Activated CD8-positive, alpha-beta T cell treated with anti-CD3 and anti-CD28 coated beads, Interleukin-2, amount 10 ng/mL, durations not matched to agents 7 days and 5 days (primary cell): ENCODE data around the gene ALDH1A2. TPM values are rescaled to one million over a fixed set of nuclear protein-coding genes. Genes with fewer than 3 reads are reported as not detected.

Experiments used
- ATAC-seq: fragments of 150-1000 bp; cut with Tn5 transposase; one replicate; pipeline ENCODE4 v1.10.0; 2021; ENCODE audit warnings: moderate library complexity
- CTCF ChIA-PET: fragments of 350-600 bp; sonication (Branson Sonifier 250); formaldehyde crosslinking; loops from one replicate; lab custom pipeline; 2021; ENCODE audit warnings: antibody characterized with exemption; lab: Charles Lee
- POLR2A ChIA-PET: fragments of 350-600 bp; sonication (Branson Sonifier 250); formaldehyde crosslinking; loops from one replicate; lab custom pipeline; 2021; ENCODE audit warnings: antibody characterized with exemption; lab: Charles Lee
- DNase-seq: peaks from one replicate; pipeline ENCODE4 v3.0.0-alpha.2; 2020
- H3K27ac Mint-ChIP-seq: one replicate; pipeline ENCODE4 v1.8.0; 2021; ENCODE audit warnings: mild to moderate bottlenecking, mixed read lengths
- H3K27me3 Mint-ChIP-seq: one replicate; pipeline ENCODE4 v1.8.0; 2021; ENCODE audit warnings: low read depth, mixed read lengths
- H3K36me3 Mint-ChIP-seq: one replicate; pipeline ENCODE4 v1.8.0; 2021; ENCODE audit warnings: low read depth, mixed read lengths
- H3K4me1 Mint-ChIP-seq: one replicate; pipeline ENCODE4 v1.8.0; 2021; ENCODE audit warnings: low read depth, mixed read lengths
- H3K4me3 Mint-ChIP-seq: one replicate; pipeline ENCODE4 v1.8.0; 2021; ENCODE audit warnings: mild to moderate bottlenecking, mixed read lengths
- H3K9me3 Mint-ChIP-seq: one replicate; pipeline ENCODE4 v1.8.0; 2022; ENCODE audit warnings: mixed read lengths; ENCODE audit not compliant: insufficient read depth
- total RNA-seq, 2 experiments: library from RNA; stranded (reverse); gene quantifications; one replicate each; pipeline ENCODE4 v1.2.3, GENCODE V29; 2021

The ALDH1A2 gene
- total RNA-seq, 2 experiments from 2014 or later = not detected

- Mint-ChIP-seq H3K27me3 (peaks cover 14% of the 10 kb centered on the region), H3K9me3 (no peaks in the 10 kb centered on the region)
Observed at GRCh38 chr15:57925650-57926049, 139.9 kb downstream of the ALDH1A2 start.

GRCh38 chr15:57924598-57924997 is 140.9 kb downstream of the ALDH1A2 start:
- Mint-ChIP-seq H3K27ac (no peak overlapping the region), H3K4me1 (no peaks in the 10 kb centered on the region), H3K9me3 (no peaks in the 10 kb centered on the region), H3K27me3 (peaks cover 8% of the 10 kb centered on the region), H3K4me3 (no peak overlapping the region), H3K36me3 (no peaks in the 10 kb centered on the region)
- ATAC-seq (no peak), DNase-seq (no peak)
- ChIA-PET POLR2A (no interaction called here), CTCF (no interaction called here)

More at GRCh38 chr15:57925650-57926049, 139.9 kb downstream of the ALDH1A2 start:
- DNase-seq = no peak
- ChIA-PET POLR2A (no interaction called here), CTCF (no interaction called here)
- no peaks in the 10 kb centered on the region for H3K36me3 Mint-ChIP-seq
- no peak overlapping the region for H3K4me3 Mint-ChIP-seq
- no peak overlapping the region for H3K27ac Mint-ChIP-seq
- no peaks in the 10 kb centered on the region for H3K4me1 Mint-ChIP-seq
- no peak for ATAC-seq

- ChIA-PET CTCF (no interaction called here), POLR2A (no interaction called here)
- Mint-ChIP-seq H3K36me3 (no peaks in the 10 kb centered on the region), H3K9me3 (no peaks in the 10 kb centered on the region), H3K4me1 (no peaks in the 10 kb centered on the region), H3K4me3 (no peak overlapping the region), H3K27me3 (peaks cover 8% of the 10 kb centered on the region), H3K27ac (no peak overlapping the region)
- DNase-seq = no peak
- ATAC-seq = no peak
Observed at GRCh38 chr15:57923750-57924149, 141.8 kb downstream of the ALDH1A2 start.

- no peak overlapping the region for H3K27ac Mint-ChIP-seq
- no peak overlapping the region for H3K4me3 Mint-ChIP-seq
- no peaks in the 10 kb centered on the region for H3K4me1 Mint-ChIP-seq
- no peaks in the 10 kb centered on the region for H3K9me3 Mint-ChIP-seq
- ChIA-PET CTCF (no interaction called here), POLR2A (no interaction called here)
- H3K27me3 Mint-ChIP-seq = peaks cover 8% of the 10 kb centered on the region
- ATAC-seq (no peak), DNase-seq (no peak)
- H3K36me3 Mint-ChIP-seq = no peaks in the 10 kb centered on the region
Observed at GRCh38 chr15:57923306-57923705, 142.2 kb downstream of the ALDH1A2 start.

DNA sequence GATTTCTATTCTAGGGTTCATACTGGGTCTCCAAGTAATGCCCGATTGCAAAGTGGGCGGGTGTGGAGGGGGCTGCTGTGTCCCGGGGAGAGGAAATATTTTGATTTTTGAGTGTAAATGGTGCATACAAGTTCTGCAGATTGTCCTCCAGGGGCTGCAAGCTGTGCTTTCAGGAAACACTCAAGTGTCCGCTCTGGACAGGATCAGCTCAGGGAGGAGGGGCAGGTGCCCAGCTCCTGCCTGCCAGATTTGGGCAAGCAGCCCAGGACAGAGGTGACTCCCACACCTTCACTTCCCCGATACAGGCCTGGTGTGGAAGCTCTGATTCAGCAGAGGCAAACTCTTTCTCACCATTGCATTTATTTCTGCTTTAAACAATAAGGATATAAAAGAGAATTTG is 142.7 kb downstream of the ALDH1A2 start:
- Mint-ChIP-seq H3K27me3 (peaks cover 8% of the 10 kb centered on the region), H3K9me3 (no peaks in the 10 kb centered on the region), H3K27ac (no peak overlapping the region), H3K36me3 (no peaks in the 10 kb centered on the region), H3K4me3 (no peak overlapping the region), H3K4me1 (no peaks in the 10 kb centered on the region)
- DNase-seq (no peak), ATAC-seq (no peak)
- ChIA-PET CTCF (no interaction called here), POLR2A (no interaction called here)

DNA sequence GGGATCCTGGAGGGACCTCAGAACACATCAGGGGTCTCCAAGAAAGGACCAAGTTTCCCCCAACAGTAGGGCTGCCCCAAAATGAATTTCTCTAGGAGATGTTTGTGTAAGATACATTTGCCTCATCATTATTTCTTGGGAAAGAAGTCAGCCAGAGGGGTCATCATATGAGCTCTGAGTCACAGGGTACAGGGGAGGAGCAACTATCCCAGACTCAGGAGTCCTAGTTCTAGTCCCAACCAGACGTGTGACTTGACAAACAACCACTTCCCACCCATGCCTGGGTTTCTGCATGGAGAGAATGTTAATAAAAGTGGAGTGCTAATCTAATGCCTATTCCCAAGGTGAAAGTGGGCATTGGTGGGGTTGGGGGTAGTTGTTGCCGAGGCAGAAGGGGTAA is 144.1 kb downstream of the ALDH1A2 start:
- H3K27ac Mint-ChIP-seq = no peak overlapping the region
- ChIA-PET POLR2A (no interaction called here), CTCF (no interaction called here)
- no peak overlapping the region for H3K4me3 Mint-ChIP-seq
- DNase-seq (no peak), ATAC-seq (no peak)
- H3K36me3 Mint-ChIP-seq = no peaks in the 10 kb centered on the region
- H3K27me3 Mint-ChIP-seq = peaks cover 8% of the 10 kb centered on the region
- no peaks in the 10 kb centered on the region for H3K9me3 Mint-ChIP-seq
- H3K4me1 Mint-ChIP-seq = no peaks in the 10 kb centered on the region

DNA sequence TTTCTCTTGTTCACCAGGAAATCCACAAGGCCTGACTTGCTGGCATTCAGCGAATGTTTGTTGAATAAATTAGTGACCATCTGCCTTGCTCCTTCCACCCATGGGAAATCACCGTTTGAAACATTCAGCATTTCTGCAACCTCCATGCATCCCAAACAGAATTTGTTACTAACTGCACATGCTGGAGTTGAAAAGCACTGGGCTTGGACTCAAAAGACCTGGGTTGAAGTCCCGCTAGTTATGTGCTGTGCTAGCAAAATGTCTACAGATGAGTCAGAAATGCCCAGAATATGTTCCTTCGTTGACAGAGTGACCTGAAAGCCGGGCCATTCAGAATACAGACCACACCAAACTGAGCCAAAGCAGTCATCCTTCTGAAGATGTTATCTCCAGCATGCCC is 144.6 kb downstream of the ALDH1A2 start:
- POLR2A ChIA-PET = no interaction called here
- peaks cover 6% of the 10 kb centered on the region for H3K27me3 Mint-ChIP-seq
- CTCF ChIA-PET = no interaction called here
- ATAC-seq (no peak), DNase-seq (no peak)
- H3K4me1 Mint-ChIP-seq = no peaks in the 10 kb centered on the region
- H3K4me3 Mint-ChIP-seq = no peak overlapping the region
- H3K36me3 Mint-ChIP-seq = no peaks in the 10 kb centered on the region
- H3K27ac Mint-ChIP-seq = no peak overlapping the region
- H3K9me3 Mint-ChIP-seq = no peaks in the 10 kb centered on the region

GRCh38 chr15:57919754-57920153 is 145.8 kb downstream of the ALDH1A2 start:
- CTCF ChIA-PET = no interaction called here

GRCh38 chr15:57917998-57918397 is 147.5 kb downstream of the ALDH1A2 start:
- Mint-ChIP-seq H3K4me3 (no peak overlapping the region), H3K4me1 (no peaks in the 10 kb centered on the region), H3K27ac (no peak overlapping the region), H3K27me3 (peaks cover 6% of the 10 kb centered on the region), H3K36me3 (no peaks in the 10 kb centered on the region), H3K9me3 (no peaks in the 10 kb centered on the region)
- ATAC-seq = no peak
- CTCF ChIA-PET = no interaction called here
- POLR2A ChIA-PET = no interaction called here
- no peak for DNase-seq

More at GRCh38 chr15:57919754-57920153, 145.8 kb downstream of the ALDH1A2 start:
- DNase-seq = no peak
- Mint-ChIP-seq H3K4me1 (no peaks in the 10 kb centered on the region), H3K27ac (no peak overlapping the region), H3K9me3 (no peaks in the 10 kb centered on the region), H3K27me3 (peaks cover 6% of the 10 kb centered on the region), H3K4me3 (no peak overlapping the region), H3K36me3 (no peaks in the 10 kb centered on the region)
- no peak for ATAC-seq
- POLR2A ChIA-PET = no interaction called here

DNA sequence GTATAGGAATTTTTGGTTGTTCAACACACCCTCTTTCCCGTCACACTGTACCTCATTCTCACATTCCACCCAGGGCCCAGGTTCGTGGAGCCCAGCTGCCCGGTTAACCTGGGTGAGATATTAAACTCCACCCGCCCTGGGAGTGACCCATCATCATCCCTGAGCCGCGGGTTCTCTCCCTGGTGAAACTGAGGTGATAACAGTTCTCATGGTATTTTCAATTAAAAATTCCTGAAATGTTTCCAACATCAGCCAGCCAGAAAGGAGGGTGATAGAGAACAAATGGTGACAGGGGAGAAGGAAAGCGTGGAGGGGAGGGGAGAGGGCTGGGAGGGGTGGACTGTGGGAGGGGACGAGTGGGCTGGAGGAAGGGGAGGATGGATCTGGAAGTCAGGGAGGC is 148.8 kb downstream of the ALDH1A2 start:
- Mint-ChIP-seq H3K27me3 (peaks cover 3% of the 10 kb centered on the region), H3K36me3 (no peaks in the 10 kb centered on the region), H3K4me1 (no peaks in the 10 kb centered on the region), H3K9me3 (no peaks in the 10 kb centered on the region), H3K4me3 (no peak overlapping the region), H3K27ac (no peak overlapping the region)
- ATAC-seq (no peak), DNase-seq (no peak)
- ChIA-PET CTCF (no interaction called here), POLR2A (no interaction called here)

DNA sequence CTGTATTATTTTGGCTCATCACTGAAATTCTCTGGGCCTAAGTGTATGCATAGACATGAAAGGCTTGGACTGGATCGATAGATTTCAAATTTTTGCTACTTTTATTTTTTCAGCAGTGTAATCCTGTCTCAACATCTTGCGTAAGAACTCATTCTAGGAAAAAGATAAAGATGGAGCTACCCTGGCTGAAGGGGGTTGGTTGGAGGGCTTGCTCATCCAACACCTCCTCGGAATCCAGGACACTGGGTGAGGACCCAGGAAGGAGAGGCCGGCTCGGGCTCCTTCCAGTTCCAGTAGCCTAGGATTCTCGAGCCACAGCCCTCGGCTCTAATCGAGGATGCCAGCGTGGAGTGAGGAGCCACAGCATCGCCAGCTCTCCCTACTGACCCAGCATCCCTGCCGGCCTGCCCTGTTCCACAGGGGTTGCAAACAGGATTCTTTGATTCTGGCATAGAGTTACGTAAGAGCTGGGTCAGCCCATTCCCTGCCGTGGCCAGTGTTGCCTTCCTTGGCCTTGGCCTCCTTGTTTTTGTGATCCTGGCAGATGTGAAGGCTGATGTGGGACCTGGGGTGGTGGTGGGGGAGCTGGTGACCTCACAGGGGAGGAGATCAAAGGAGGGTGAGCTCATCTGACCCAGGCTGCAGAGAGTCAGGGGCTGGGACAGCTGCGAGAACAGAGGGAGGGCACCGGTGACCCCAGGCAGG is 149.5 kb downstream of the ALDH1A2 start:
- Mint-ChIP-seq H3K9me3 (no peaks in the 10 kb centered on the region), H3K27ac (no peak overlapping the region), H3K36me3 (no peaks in the 10 kb centered on the region), H3K4me1 (no peaks in the 10 kb centered on the region), H3K27me3 (no peaks in the 10 kb centered on the region), H3K4me3 (no peak overlapping the region)
- CTCF ChIA-PET = no interaction called here
- DNase-seq (no peak), ATAC-seq (no peak)
- POLR2A ChIA-PET = no interaction called here

DNA sequence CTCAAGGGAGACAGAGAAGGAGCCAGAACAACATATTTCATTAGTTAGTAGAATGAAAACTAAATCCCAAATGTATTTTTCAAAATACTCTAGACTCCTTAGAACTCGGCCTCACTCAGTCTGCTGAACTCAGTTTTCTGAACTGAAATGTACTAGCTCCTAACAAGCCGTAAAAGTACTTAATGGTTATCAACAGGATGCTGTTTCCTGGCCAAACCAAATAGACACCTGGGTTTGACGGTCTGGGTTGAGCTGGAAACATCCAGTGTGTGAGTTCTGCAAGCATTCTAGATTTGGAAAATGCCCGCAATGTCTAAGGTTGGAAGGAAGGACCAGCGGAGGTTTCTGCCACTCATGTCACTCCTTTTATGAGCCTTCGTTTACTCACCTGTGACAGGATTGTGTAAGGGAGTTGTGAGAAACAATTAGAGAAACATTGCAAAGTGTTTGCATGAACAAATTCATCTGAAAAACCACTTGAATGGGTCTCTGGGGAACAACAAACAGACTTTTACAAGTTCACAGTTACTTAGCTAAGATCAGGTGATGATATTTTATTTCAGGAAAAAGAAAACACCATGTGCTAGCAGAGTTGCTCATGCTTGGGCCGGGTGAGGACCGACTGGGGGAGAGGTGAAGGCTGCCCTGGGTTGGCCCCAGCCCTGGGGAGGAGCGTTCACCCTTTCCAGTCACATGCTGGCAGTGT is 151.0 kb downstream of the ALDH1A2 start:
- Mint-ChIP-seq H3K4me3 (no peak overlapping the region), H3K27ac (no peak overlapping the region), H3K36me3 (no peaks in the 10 kb centered on the region), H3K27me3 (peaks cover 4% of the 10 kb centered on the region), H3K9me3 (no peaks in the 10 kb centered on the region), H3K4me1 (no peaks in the 10 kb centered on the region)
- ATAC-seq (no peak), DNase-seq (no peak)
- CTCF ChIA-PET = no interaction called here
- POLR2A ChIA-PET = interaction anchor here (0.6 kb wide), 1 partner anchor 18 kb away, joined by 4 read pairs; no protein-coding TSS in a partner anchor
